Spleen (tissue), 11 donors: Measurements from ENCODE around the gene ZGPAT. TPM values are rescaled to one million over a fixed set of nuclear protein-coding genes. Genes with fewer than 3 reads are reported as not detected.

ENCODE experiments used
- DNase-seq: peaks from one replicate; pipeline ENCODE4 v3.0.0-alpha.2; 2020
- H3K27ac ChIP-seq, 8 donors: fragments of 200-600 bp; sonication (generic) in 7 of 8; 1 replicate in 4 of 8; 2 replicates in 4 of 8; pipeline versions ENCODE4 v1.5.0 to v1.8.0; 2016 to 2021; ENCODE audit warnings: inconsistent platforms in 4 of 8, mild to moderate bottlenecking in 4 of 8, moderate library complexity in 1 of 8
- H3K27me3 ChIP-seq, 7 donors: fragments of 200-600 bp; sonication (generic) in 6 of 7; replicated peaks in 1 of 7; 1 replicate in 4 of 7; 2 replicates in 3 of 7; pipeline versions ENCODE4 v1.5.0 to v1.8.0; 2016 to 2021; ENCODE audit warnings: inconsistent platforms in 3 of 7, mild to moderate bottlenecking in 1 of 7
- H3K36me3 ChIP-seq, 6 donors: fragments of 200-600 bp; sonication (generic) in 5 of 6; 1 replicate in 4 of 6; 2 replicates in 2 of 6; pipeline versions ENCODE4 v1.5.0 to v1.8.0; 2016 to 2021; ENCODE audit warnings: inconsistent platforms in 2 of 6
- H3K4me1 ChIP-seq, 6 donors: fragments of 200-600 bp; sonication (generic) in 5 of 6; 1 replicate in 3 of 6; 2 replicates in 3 of 6; pipeline versions ENCODE4 v1.5.0 to v1.8.0; 2016 to 2021; ENCODE audit warnings: inconsistent platforms in 3 of 6
- H3K4me3 ChIP-seq, 8 donors: fragments of 200-600 bp; sonication (generic) in 7 of 8; 1 replicate in 4 of 8; 2 replicates in 4 of 8; pipeline versions ENCODE4 v1.5.0 to v1.8.0; 2016 to 2021; ENCODE audit warnings: inconsistent platforms in 4 of 8, mild to moderate bottlenecking in 4 of 8, moderate library complexity in 2 of 8
- H3K9me3 ChIP-seq, 8 donors: fragments of 200-600 bp; sonication (generic) in 7 of 8; 1 replicate in 4 of 8; 2 replicates in 4 of 8; pipeline versions ENCODE4 v1.5.0 to v1.8.0; 2016 to 2021; ENCODE audit warnings: inconsistent platforms in 4 of 8
- POLR2A ChIP-seq, 3 donors: fragments of 450-650 bp; IDR thresholded peaks; one replicate each; pipeline ENCODE4 v1.5.1; 2017; ENCODE audit warnings: antibody characterized with exemption in 3 of 3, mild to moderate bottlenecking in 1 of 3
- POLR2AphosphoS5 ChIP-seq, 3 donors: sonication (generic); formaldehyde crosslinking; IDR thresholded peaks; one replicate each; pipeline ENCODE4 v1.5.1; 2017; ENCODE audit warnings: antibody characterized with exemption in 3 of 3
- WGBS, 5 donors: extraction: QIAGEN DNeasy Blood & Tissue Kit in 3 of 5; methylation state at CpG; one replicate each; pipeline versions ENCODE4 v1.1.5 to v1.1.7; 2013 to 2018; 5-methylcytosine and 5-hydroxymethylcytosine counted together
- intact Hi-C: fragments of 100-400 bp; cut with DNase I; formaldehyde crosslinking; loops from one replicate; pipeline ENCODE4 v1.15.0; 2023; ENCODE audit warnings: low total_unique reads
- polyA plus RNA-seq, 3 donors: library from polyadenylated mRNA; stranded (reverse); fragments of 200-250 nt; gene quantifications; one replicate each; pipeline ENCODE4 v1.2.1, GENCODE V29; 2013
- total RNA-seq, 7 donors: library from RNA; depleted of rRNA in 3 of 7; stranded (reverse); fragments of >200 nt in 3 of 7; fragmentation: NEBNext Ultra II Directional in 4 of 7; extraction: Animal tissue kit (Norgen Biotek cat#: 25700) in 4 of 7; gene quantifications; one replicate each; pipeline versions ENCODE4 v1.1.0 to v1.2.1, GENCODE V29; 2016 to 2021
- TF ChIP-seq, protein P1 (sequence below), 11 experiments: fragments of 200-600 bp in 7 of 11; fragments of 450-650 bp in 4 of 11; sonication (generic) in 4 of 11; IDR thresholded peaks in 8 of 11; conservative IDR thresholded peaks in 3 of 11; 1 replicate in 7 of 11; 2 replicates in 4 of 11; pipeline versions ENCODE4 v1.4.0 to v1.8.0; 2016 to 2021; ENCODE audit warnings: antibody characterized with exemption in 11 of 11, inconsistent platforms in 4 of 11, mild to moderate bottlenecking in 1 of 11
- donor health status: healthy with polysubstance abuse.
- donor health status: DM: no; HTN: no; CAD: no; lungs with moderate emphysema.
- donor health status: DM: no; HTN: no; CAD: no.
- donor health status: Bipolar disorder and iron deficiency.
- donor health status: healthy.
- donor health status: DM: no; HTN: no; CAD: no.
- donor health status: DM: yes; HTN: yes; CAD: no.

The ZGPAT gene
- total and polyA plus RNA-seq, 10 donors: 23.6 to 72.8 (median 38.2) TPM

DNA sequence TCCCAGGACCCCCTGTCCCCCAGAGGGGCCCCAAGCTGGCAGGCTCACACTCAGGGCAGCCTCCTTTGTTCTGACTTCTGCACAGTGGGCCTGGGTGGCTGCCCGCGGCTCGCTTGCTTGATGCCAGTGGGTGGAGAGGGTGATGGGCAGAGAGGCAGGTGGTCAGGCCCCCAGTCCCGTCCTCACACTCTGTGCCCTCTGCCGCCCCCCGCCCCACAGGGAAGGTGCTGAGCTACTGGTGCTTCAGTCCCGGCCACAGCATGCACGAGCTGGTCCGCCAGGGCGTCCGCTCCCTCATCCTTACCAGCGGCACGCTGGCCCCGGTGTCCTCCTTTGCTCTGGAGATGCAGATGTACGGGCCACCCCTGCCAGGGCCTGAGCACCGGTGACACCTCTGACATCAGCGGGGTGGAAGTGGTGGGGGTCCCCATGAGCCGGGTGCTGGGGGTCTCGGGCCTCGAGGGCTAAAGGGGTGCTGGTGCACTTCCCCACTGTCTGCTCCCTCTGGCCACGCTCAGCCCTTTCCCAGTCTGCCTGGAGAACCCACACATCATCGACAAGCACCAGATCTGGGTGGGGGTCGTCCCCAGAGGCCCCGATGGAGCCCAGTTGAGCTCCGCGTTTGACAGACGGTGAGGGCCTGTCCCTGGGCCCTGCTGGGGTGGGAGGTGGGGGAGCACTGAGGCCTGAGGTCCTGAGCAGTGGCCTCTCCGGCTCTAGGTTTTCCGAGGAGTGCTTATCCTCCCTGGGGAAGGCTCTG, 20.2 kb upstream of the ZGPAT start:
- TF ChIP-seq, protein P1, sequence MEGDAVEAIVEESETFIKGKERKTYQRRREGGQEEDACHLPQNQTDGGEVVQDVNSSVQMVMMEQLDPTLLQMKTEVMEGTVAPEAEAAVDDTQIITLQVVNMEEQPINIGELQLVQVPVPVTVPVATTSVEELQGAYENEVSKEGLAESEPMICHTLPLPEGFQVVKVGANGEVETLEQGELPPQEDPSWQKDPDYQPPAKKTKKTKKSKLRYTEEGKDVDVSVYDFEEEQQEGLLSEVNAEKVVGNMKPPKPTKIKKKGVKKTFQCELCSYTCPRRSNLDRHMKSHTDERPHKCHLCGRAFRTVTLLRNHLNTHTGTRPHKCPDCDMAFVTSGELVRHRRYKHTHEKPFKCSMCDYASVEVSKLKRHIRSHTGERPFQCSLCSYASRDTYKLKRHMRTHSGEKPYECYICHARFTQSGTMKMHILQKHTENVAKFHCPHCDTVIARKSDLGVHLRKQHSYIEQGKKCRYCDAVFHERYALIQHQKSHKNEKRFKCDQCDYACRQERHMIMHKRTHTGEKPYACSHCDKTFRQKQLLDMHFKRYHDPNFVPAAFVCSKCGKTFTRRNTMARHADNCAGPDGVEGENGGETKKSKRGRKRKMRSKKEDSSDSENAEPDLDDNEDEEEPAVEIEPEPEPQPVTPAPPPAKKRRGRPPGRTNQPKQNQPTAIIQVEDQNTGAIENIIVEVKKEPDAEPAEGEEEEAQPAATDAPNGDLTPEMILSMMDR (IDR thresholded peaks at IDR 0.05 in 8 of 11, conservative IDR thresholded peaks at IDR 0.05 in 3 of 11): no peak
- TF ChIP-seq POLR2A (IDR thresholded peaks at IDR 0.05) (no peak), POLR2AphosphoS5 (IDR thresholded peaks at IDR 0.05) (no peak)
- peak; percentile 76 for DNase-seq
- Histone ChIP-seq H3K27ac (peak overlapping the region; percentile 65 to 90 (median 89)), H3K9me3 (no peaks in the 10 kb centered on the region), H3K27me3 (peaks cover 0 to 6% (median 0%) of the 10 kb centered on the region in 7 donors), H3K4me3 (no peak overlapping the region), H3K36me3 (peaks cover 0 to 11% (median 0%) of the 10 kb centered on the region in 6 donors), H3K4me1 (peaks cover 17 to 94% (median 78%) of the 10 kb centered on the region in 6 donors)
- intact Hi-C loops: no loop called here
- WGBS, 5 donors: 83 to 89% (median 87%) methylated on average over 14 to 29 of the region's 29 CpGs

DNA sequence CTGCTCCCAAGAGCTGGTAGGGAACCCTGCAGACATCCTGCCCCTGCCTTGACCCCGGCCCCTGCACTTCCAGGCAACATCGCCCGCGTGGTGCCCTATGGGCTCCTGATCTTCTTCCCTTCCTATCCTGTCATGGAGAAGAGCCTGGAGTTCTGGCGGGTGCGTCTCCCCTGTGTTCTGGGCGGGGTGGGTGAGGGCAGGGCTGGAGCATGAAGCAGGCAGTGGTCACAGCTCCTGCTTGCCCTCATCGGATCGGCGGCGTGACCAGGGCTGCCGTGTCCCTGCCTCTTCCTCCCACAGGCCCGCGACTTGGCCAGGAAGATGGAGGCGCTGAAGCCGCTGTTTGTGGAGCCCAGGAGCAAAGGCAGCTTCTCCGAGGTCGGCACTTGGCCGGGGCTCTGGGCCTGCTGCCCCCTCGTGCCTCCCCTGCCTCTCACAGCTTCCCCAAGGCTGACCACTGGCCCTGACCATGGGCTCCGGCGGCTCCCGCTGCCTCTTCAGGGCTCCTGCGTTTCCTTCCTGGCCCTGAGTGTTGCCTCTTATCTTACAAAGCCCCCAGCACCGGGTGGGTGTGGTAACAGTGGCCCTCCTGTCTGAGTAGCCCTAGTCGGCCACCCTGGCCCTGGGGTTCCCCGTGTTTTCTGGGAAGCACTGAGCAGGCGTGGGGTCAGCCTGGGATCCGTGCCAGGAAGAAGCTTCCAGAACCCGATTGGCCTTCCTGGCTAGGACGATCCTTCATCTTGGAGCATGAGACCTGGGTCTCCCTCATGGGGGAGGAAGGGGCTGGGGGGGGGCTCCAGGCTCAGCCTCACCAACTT, 19.4 kb upstream of the ZGPAT start:
- peak; percentile 51 to 78 (median 70) for TF ChIP-seq POLR2AphosphoS5 (IDR thresholded peaks at IDR 0.05)
- TF ChIP-seq POLR2A (IDR thresholded peaks at IDR 0.05): no peak
- TF ChIP-seq, protein P1 (IDR thresholded peaks at IDR 0.05 in 8 of 11, conservative IDR thresholded peaks at IDR 0.05 in 3 of 11): no peak
- intact Hi-C loops: no loop called here
- H3K27me3 ChIP-seq: peaks cover 0 to 6% (median 0%) of the 10 kb centered on the region in 7 donors
- no peaks in the 10 kb centered on the region for H3K9me3 ChIP-seq
- peak; percentile 79 for DNase-seq
- 67 to 86% (median 75%) methylated on average over 25 to 31 of the region's 31 CpGs for WGBS, 5 donors
- peaks cover 15 to 91% (median 72%) of the 10 kb centered on the region in 6 donors for H3K4me1 ChIP-seq
- H3K4me3 ChIP-seq: no peak overlapping the region
- peaks cover 0 to 15% (median 0%) of the 10 kb centered on the region in 6 donors for H3K36me3 ChIP-seq
- peak overlapping the region; percentile 65 to 90 (median 89) for H3K27ac ChIP-seq

DNA sequence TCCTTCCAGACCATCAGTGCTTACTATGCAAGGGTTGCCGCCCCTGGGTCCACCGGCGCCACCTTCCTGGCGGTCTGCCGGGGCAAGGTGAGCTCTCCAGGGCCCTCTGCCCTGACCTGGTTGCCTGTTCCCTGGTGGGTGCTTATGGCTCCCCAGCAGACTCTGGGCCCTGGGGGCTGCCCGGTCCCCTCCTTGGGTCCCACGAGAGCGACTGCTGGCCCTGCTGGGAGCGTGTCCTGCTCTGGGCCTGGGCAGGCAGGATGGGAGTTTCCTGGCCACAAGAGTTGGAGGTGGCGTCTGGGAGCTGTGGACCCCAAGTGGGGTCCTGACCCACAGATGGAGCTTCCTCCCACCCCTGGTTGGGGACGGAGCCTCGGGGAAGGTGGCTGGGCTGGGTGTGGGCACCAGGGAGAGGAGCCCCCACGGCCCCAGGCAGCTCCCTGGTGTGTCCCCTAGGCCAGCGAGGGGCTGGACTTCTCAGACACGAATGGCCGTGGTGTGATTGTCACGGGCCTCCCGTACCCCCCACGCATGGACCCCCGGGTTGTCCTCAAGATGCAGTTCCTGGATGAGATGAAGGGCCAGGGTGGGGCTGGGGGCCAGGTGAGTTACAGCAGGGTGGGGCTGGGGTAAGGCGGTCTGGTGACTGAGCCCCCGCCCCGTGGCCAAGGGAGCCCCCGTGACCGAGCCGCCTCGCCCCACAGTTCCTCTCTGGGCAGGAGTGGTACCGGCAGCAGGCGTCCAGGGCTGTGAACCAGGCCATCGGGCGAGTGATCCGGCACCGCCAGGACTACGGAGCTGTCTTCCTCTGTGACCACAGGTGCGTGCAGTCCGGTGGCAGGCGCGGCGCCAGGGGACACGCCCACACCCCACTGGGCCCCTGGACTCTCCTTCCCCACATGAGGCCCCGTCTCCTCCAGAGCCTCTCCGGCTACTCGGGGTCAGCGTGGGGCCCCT, 18.5 kb upstream of the ZGPAT start:
- Histone ChIP-seq H3K4me1 (peaks cover 15 to 88% (median 69%) of the 10 kb centered on the region in 6 donors), H3K36me3 (peaks cover 0 to 22% (median 5%) of the 10 kb centered on the region in 6 donors), H3K4me3 (no peak overlapping the region), H3K27me3 (peaks cover 0 to 6% (median 0%) of the 10 kb centered on the region in 7 donors), H3K9me3 (no peaks in the 10 kb centered on the region), H3K27ac (peak overlapping the region in 7 of 8 donors; percentile 85 to 90 (median 89))
- intact Hi-C loops: no loop called here
- 80 to 95% (median 86%) methylated on average over 24 to 44 of the region's 44 CpGs for WGBS, 5 donors
- DNase-seq: no peak
- TF ChIP-seq, protein P1 (IDR thresholded peaks at IDR 0.05 in 8 of 11, conservative IDR thresholded peaks at IDR 0.05 in 3 of 11): no peak
- TF ChIP-seq POLR2A (IDR thresholded peaks at IDR 0.05): no peak
- TF ChIP-seq POLR2AphosphoS5 (IDR thresholded peaks at IDR 0.05): peak in 2 of 3 donors; percentile 25 to 44
